CMK (cell line): ENCODE measurements around the gene PLA2G2C.
"Not testable (repeated sequence)": the region's sequence is repeated elsewhere in the genome, so short reads cannot be mapped to it uniquely, and the experiment has no call there.

Experiments
- DNase-seq: peaks from one replicate; pipeline ENCODE4 v3.0.0-alpha.2; 2010; ENCODE audit warnings: low read depth

Gene PLA2G2C

GRCh38 chr1:20185834-20186782 lies at the start of gene PLA2G2C, which contains the start of gene UBXN10:
PLA2G2C (minus strand) TSS chr1:20186518; CDS start chr1:20177363, 9,155 bp downstream.
UBXN10 (plus strand) TSS chr1:20186096; CDS start chr1:20190562, 4,466 bp downstream.
- no peak for DNase-seq

- no peak for DNase-seq
Observed at GRCh38 chr1:20234788-20235535, 48.6 kb upstream of the PLA2G2C start.

- DNase-seq, result no peak
Observed at GRCh38 chr1:20233866-20234265, 47.5 kb upstream of the PLA2G2C start.

- DNase-seq, result no peak
Observed at GRCh38 chr1:20233394-20233793, 47.1 kb upstream of the PLA2G2C start.

- not testable (repeated sequence) for DNase-seq
Observed at GRCh38 chr1:20232564-20232963, 46.2 kb upstream of the PLA2G2C start.

GRCh38 chr1:20229171-20229570 lies 42.9 kb upstream of the PLA2G2C start:
- DNase-seq, result no peak

- no peak for DNase-seq
Observed at GRCh38 chr1:20228314-20228825, 42.1 kb upstream of the PLA2G2C start.

GRCh38 chr1:20227704-20228103 lies 41.4 kb upstream of the PLA2G2C start:
- no peak for DNase-seq

GRCh38 chr1:20224546-20224945 lies 38.2 kb upstream of the PLA2G2C start:
- no peak for DNase-seq

GRCh38 chr1:20223551-20224419 lies 37.5 kb upstream of the PLA2G2C start:
- DNase-seq, result no peak

GRCh38 chr1:20223106-20223505 lies 36.8 kb upstream of the PLA2G2C start:
- DNase-seq, result no peak

GRCh38 chr1:20220036-20220435 lies 33.7 kb upstream of the PLA2G2C start:
- DNase-seq, result no peak

- DNase-seq, result not testable (repeated sequence)
Observed at GRCh38 chr1:20219053-20219452, 32.7 kb upstream of the PLA2G2C start.

GRCh38 chr1:20216574-20216973 lies 30.3 kb upstream of the PLA2G2C start:
- no peak for DNase-seq

- DNase-seq, result no peak
Observed at GRCh38 chr1:20215716-20216115, 29.4 kb upstream of the PLA2G2C start.

- no peak for DNase-seq
Observed at GRCh38 chr1:20212685-20213331, 26.5 kb upstream of the PLA2G2C start.

GRCh38 chr1:20212085-20212684 lies 25.9 kb upstream of the PLA2G2C start:
- no peak for DNase-seq

- no peak for DNase-seq
Observed at GRCh38 chr1:20211511-20211931, 25.2 kb upstream of the PLA2G2C start.

- DNase-seq, result no peak
Observed at GRCh38 chr1:20210736-20211460, 24.6 kb upstream of the PLA2G2C start.

GRCh38 chr1:20209471-20209870 lies 23.2 kb upstream of the PLA2G2C start:
- no peak for DNase-seq
